Transverse colon (tissue), 4 donors: Measurements from ENCODE around the gene CPNE4. TPM values are rescaled to one million over a fixed set of nuclear protein-coding genes. Genes with fewer than 3 reads are reported as not detected.

Experiments
- DNase-seq: peaks from one replicate; pipeline ENCODE4 v3.0.0-alpha.2; 2019
- H3K27ac ChIP-seq, 4 donors: fragments of 200-600 bp; sonication (generic); 2 replicates each; pipeline ENCODE4 v1.5.1; 2016 to 2018; ENCODE audit warnings: inconsistent platforms in 4 of 4
- H3K27me3 ChIP-seq: fragments of 200-600 bp; sonication (generic); 2 replicates; pipeline ENCODE4 v1.5.1; 2017; ENCODE audit warnings: inconsistent platforms
- H3K36me3 ChIP-seq, 4 donors: fragments of 200-600 bp; sonication (generic); 2 replicates each; pipeline ENCODE4 v1.5.1; 2017 to 2019; ENCODE audit warnings: inconsistent platforms in 4 of 4
- H3K4me1 ChIP-seq, 4 donors: fragments of 200-600 bp; sonication (generic); 2 replicates each; pipeline ENCODE4 v1.5.1; 2017 to 2020; ENCODE audit warnings: inconsistent platforms in 4 of 4
- H3K4me3 ChIP-seq, 4 donors: fragments of 200-600 bp; sonication (generic); 1 replicate in 1 of 4; 2 replicates in 3 of 4; pipeline versions ENCODE4 v1.5.1 to v1.6.1; 2017 to 2019; ENCODE audit warnings: inconsistent platforms in 4 of 4
- H3K9me3 ChIP-seq, 2 donors: fragments of 200-600 bp; sonication (generic); 2 replicates each; pipeline ENCODE4 v1.5.1; 2017 to 2019; ENCODE audit warnings: inconsistent platforms in 2 of 2
- CTCF ChIP-seq, 5 experiments: fragments of 200-600 bp in 3 of 5; fragments of 450-650 bp in 2 of 5; sonication (generic) in 3 of 5; IDR thresholded peaks; 1 replicate in 2 of 5; 2 replicates in 3 of 5; pipeline ENCODE4 v1.5.1; 2016 to 2017; ENCODE audit warnings: antibody characterized with exemption in 5 of 5, inconsistent platforms in 3 of 5, mild to moderate bottlenecking in 2 of 5, moderate library complexity in 1 of 5
- EP300 ChIP-seq: sonication (generic); formaldehyde crosslinking; IDR thresholded peaks from one replicate; pipeline ENCODE4 v1.6.1; 2017; ENCODE audit warnings: antibody characterized with exemption, low read depth
- POLR2A ChIP-seq: fragments of 450-650 bp; IDR thresholded peaks from one replicate; pipeline ENCODE4 v1.6.1; 2016; ENCODE audit warnings: antibody characterized with exemption, mild to moderate bottlenecking, moderate library complexity
- POLR2AphosphoS5 ChIP-seq, 3 donors: sonication (generic); formaldehyde crosslinking; IDR thresholded peaks; one replicate each; pipeline ENCODE4 v1.6.1; 2016; ENCODE audit warnings: antibody characterized with exemption in 3 of 3
- WGBS, 2 donors: methylation state at CpG; one replicate each; pipeline ENCODE4 v1.1.5; 2018; ENCODE audit warnings: low coverage in 1 of 2; 5-methylcytosine and 5-hydroxymethylcytosine counted together
- in situ Hi-C, 4 donors: fragments of 200-750 bp; cut with MboI; loops; one replicate each; pipeline versions ENCODE4 v1.15.0 to v1.15.1; 2017; ENCODE audit warnings: low sequenced_read_pairs in 3 of 4, low pct_ligation_motif_present in 1 of 4, low pct_unique_long_range_greater_than_20kb in 1 of 4
- intact Hi-C: fragments of 100-400 bp; cut with DNase I; formaldehyde crosslinking; loops from one replicate; pipeline ENCODE4 v1.15.1; 2023; ENCODE audit warnings: low total_unique reads
- total RNA-seq, 4 donors: library from RNA; depleted of rRNA; stranded (reverse); fragments of >200 nt; gene quantifications; one replicate each; pipeline ENCODE4 v1.1.0, GENCODE V29; 2016

CPNE4 gene
- total RNA-seq, 4 donors from 2014 or later = 0.16 to 1.5 TPM; not detected in 2

- in situ Hi-C loops (no loop called here), intact Hi-C loops (no loop called here)
- Histone ChIP-seq H3K4me1 (no peaks in the 10 kb centered on the region), H3K27me3 (no peaks in the 10 kb centered on the region), H3K27ac (no peak overlapping the region), H3K4me3 (no peak overlapping the region), H3K9me3 (no peaks in the 10 kb centered on the region), H3K36me3 (no peaks in the 10 kb centered on the region)
- TF ChIP-seq CTCF (IDR thresholded peaks at IDR 0.05) (no peak), POLR2AphosphoS5 (IDR thresholded peaks at IDR 0.05) (no peak), POLR2A (no peak), EP300 (no peak)
- no peak for DNase-seq
These were observed 279.4 kb downstream of the CPNE4 start for GRCh38 chr3:131755380-131755779.

DNA sequence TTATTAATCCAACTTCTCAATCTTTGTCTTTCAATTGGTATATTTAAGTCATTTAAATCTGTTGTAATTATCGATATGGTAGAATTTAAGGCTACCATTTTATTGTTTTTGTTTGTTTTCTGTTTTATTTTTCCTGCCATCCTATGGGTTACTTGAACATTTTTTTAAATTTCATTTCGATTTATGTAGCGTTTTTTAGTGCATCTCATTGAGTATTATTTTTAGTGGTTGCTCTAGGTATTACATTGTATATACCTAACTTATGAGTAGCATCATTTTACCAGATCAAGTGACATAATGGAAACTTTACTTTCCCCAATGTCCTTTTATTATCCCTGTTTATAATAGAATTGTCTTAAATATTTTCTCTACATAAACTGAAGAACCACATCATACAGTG lies 284.6 kb downstream of the CPNE4 start:
- Histone ChIP-seq H3K4me3 (no peak overlapping the region), H3K27me3 (no peaks in the 10 kb centered on the region), H3K27ac (no peak overlapping the region), H3K9me3 (no peaks in the 10 kb centered on the region), H3K36me3 (no peaks in the 10 kb centered on the region), H3K4me1 (no peaks in the 10 kb centered on the region)
- DNase-seq = no peak
- WGBS, 2 donors = 82 to 89% methylated on average over 3 of the region's 3 CpGs
- in situ Hi-C loops = no loop called here
- intact Hi-C loops = no loop called here
- TF ChIP-seq EP300 (no peak), POLR2AphosphoS5 (IDR thresholded peaks at IDR 0.05) (no peak), POLR2A (no peak), CTCF (IDR thresholded peaks at IDR 0.05) (no peak)

DNA sequence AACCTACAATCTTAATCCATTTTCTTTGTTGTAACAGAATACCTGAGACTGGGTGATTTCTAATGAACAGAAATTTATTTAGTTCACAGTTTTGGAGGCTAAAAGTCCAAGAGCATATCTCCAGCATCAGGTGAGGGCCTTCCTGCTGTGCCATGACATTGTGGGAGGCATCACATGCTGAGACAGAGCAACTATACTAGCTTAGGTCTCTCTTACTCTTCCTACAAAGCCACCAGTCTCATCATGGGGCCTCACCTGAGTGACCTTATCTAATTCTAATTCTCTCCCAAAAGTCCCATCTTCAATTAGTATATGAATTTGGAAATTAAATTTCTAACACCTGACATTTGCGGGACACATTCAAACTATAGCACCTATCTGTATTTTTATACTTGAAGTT lies 285.0 kb downstream of the CPNE4 start:
- intact Hi-C loops = no loop called here
- H3K36me3 ChIP-seq = no peaks in the 10 kb centered on the region
- DNase-seq = no peak
- no peak for TF ChIP-seq CTCF (IDR thresholded peaks at IDR 0.05)
- no peak for TF ChIP-seq POLR2A
- TF ChIP-seq POLR2AphosphoS5 (IDR thresholded peaks at IDR 0.05) = no peak
- no peak for TF ChIP-seq EP300
- no peaks in the 10 kb centered on the region for H3K4me1 ChIP-seq
- in situ Hi-C loops = no loop called here
- H3K9me3 ChIP-seq = no peaks in the 10 kb centered on the region
- no peaks in the 10 kb centered on the region for H3K27me3 ChIP-seq
- H3K4me3 ChIP-seq = no peak overlapping the region
- 88 to 95% methylated on average over 1 of the region's 1 CpG for whole genome bisulfite sequencing, 2 donors
- no peak overlapping the region for H3K27ac ChIP-seq

DNA sequence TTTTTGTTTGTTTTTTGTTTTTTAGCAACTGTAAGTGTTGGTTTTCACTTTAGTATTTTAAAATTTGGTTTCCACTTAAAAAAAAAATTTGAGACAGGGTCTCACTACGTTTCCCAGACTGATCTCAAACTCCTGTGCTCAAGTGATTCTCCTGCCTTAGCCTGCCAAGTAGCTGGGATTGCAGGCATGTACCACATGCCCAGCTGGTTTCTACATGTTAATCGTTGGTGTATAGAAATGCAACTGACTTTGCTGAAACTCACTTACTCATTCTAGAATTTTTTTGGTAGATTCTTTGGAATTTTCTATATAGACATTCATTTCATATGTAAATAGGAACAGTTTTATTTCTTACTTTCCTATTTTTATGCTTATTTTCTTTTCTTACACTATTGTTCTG lies 287.3 kb downstream of the CPNE4 start:
- WGBS, 2 donors = 25 to 59% methylated on average over 2 of the region's 2 CpGs
- TF ChIP-seq CTCF (IDR thresholded peaks at IDR 0.05) = no peak
- no peak for TF ChIP-seq POLR2AphosphoS5 (IDR thresholded peaks at IDR 0.05)
- in situ Hi-C loops (no loop called here), intact Hi-C loops (no loop called here)
- Histone ChIP-seq H3K9me3 (no peaks in the 10 kb centered on the region), H3K27me3 (no peaks in the 10 kb centered on the region), H3K36me3 (no peaks in the 10 kb centered on the region), H3K4me3 (no peak overlapping the region), H3K4me1 (no peaks in the 10 kb centered on the region), H3K27ac (no peak overlapping the region)
- DNase-seq = no peak
